IMR-90 (cell line): Measurements from ENCODE around the gene IFTAP. TPM values are rescaled to one million over a fixed set of nuclear protein-coding genes. Genes with fewer than 3 reads are reported as not detected.

Experiments
- ATAC-seq: fragments of 200-7000 bp; cut with Tn5 transposase; 2 replicates; pipeline ENCODE4 v1.9.1; 2020; ENCODE audit warnings: low read depth, mild to moderate bottlenecking, moderate library complexity
- BruUV-seq: library from RNA; stranded (reverse); fragments of 400-500 nt; replicated peaks from 2 replicates; lab custom pipeline; 2021; lab: Mats Ljungman, UMichigan
- CTCF ChIA-PET: fragments of 300-600 bp; formaldehyde crosslinking; extraction: SDS; loops from one replicate; lab custom pipeline; 2021; ENCODE audit warnings: antibody characterized with exemption; lab: Yijun Ruan, JAX
- POLR2A ChIA-PET: fragments of 300-600 bp; sonication (Branson Sonifier 250); formaldehyde crosslinking; loops from one replicate; lab custom pipeline; 2022; ENCODE audit warnings: antibody characterized with exemption; ENCODE audit not compliant: unreplicated experiment; lab: Charles Lee
- DNase-seq: peaks from one replicate; pipeline ENCODE4 v3.0.0; 2013
- H2AFZ ChIP-seq: replicated peaks from 2 replicates; pipeline ENCODE3; 2013; ENCODE audit warnings: low read length, mild to moderate bottlenecking; ENCODE audit not compliant: poor library complexity
- H2AK5ac ChIP-seq: 2 replicates; pipeline ENCODE4 v1.6.1; 2013; ENCODE audit warnings: low read depth, low read length, inconsistent platforms
- H2AK9ac ChIP-seq: replicated peaks from 2 replicates; pipeline ENCODE3; 2013; ENCODE audit warnings: mild to moderate bottlenecking, low read depth, low read length, moderate library complexity; ENCODE audit not compliant: poor library complexity
- H2BK120ac ChIP-seq: 2 replicates; pipeline ENCODE4 v1.6.1; 2013; ENCODE audit warnings: low read depth, low read length, inconsistent platforms
- H2BK15ac ChIP-seq: 3 replicates; pipeline ENCODE4 v1.6.1; 2013; ENCODE audit warnings: low read depth, low read length, inconsistent platforms
- H2BK20ac ChIP-seq: 2 replicates; pipeline ENCODE4 v1.6.1; 2013; ENCODE audit warnings: low read depth, mild to moderate bottlenecking, inconsistent platforms, low read length, moderate library complexity
- H2BK5ac ChIP-seq: 2 replicates; pipeline ENCODE4 v1.6.1; 2013; ENCODE audit warnings: mild to moderate bottlenecking, low read depth, low read length, inconsistent platforms; ENCODE audit not compliant: poor library complexity, severe bottlenecking
- H3K14ac ChIP-seq: replicated peaks from 2 replicates; pipeline ENCODE4 v1.6.1; 2013; ENCODE audit warnings: low read depth, low read length, inconsistent platforms
- H3K18ac ChIP-seq: 2 replicates; pipeline ENCODE4 v1.6.1; 2013; ENCODE audit warnings: low read depth, low read length, control low read depth
- H3K23ac ChIP-seq: 2 replicates; pipeline ENCODE4 v1.6.1; 2013; ENCODE audit warnings: low read depth, low read length, inconsistent platforms
- H3K27ac ChIP-seq: 2 replicates; pipeline ENCODE4 v1.5.1; 2013; ENCODE audit warnings: mild to moderate bottlenecking, control low read depth, low read length; ENCODE audit not compliant: insufficient read depth
- H3K27me3 ChIP-seq: 2 replicates; pipeline ENCODE4 v1.6.1; 2013; ENCODE audit warnings: low read length; ENCODE audit not compliant: control insufficient read depth, insufficient read depth
- H3K36me3 ChIP-seq: 2 replicates; pipeline ENCODE4 v1.6.1; 2013; ENCODE audit warnings: low read length, mixed read lengths; ENCODE audit not compliant: control insufficient read depth, insufficient read depth
- H3K4ac ChIP-seq: 2 replicates; pipeline ENCODE4 v1.6.1; 2013; ENCODE audit warnings: low read depth, low read length, inconsistent platforms
- H3K4me1 ChIP-seq: 2 replicates; pipeline ENCODE4 v1.6.1; 2013; ENCODE audit warnings: low read length, mixed read lengths; ENCODE audit not compliant: control insufficient read depth, insufficient read depth
- H3K4me2 ChIP-seq: 2 replicates; pipeline ENCODE4 v1.6.1; 2013; ENCODE audit warnings: low read depth, mild to moderate bottlenecking, control low read depth, low read length, moderate library complexity
- H3K4me3 ChIP-seq: 2 replicates; pipeline ENCODE4 v1.5.1; 2013; ENCODE audit warnings: low read depth, mild to moderate bottlenecking, control low read depth, low read length, moderate library complexity; ENCODE audit not compliant: insufficient read depth
- H3K56ac ChIP-seq: 2 replicates; pipeline ENCODE4 v1.6.1; 2013; ENCODE audit warnings: low read length, inconsistent platforms; ENCODE audit not compliant: insufficient read depth; ENCODE audit errors: extremely low read depth
- H3K79me1 ChIP-seq, 2 experiments: 2 replicates each; pipeline ENCODE4 v1.6.1; 2013; ENCODE audit warnings: low read length in 2 of 2, inconsistent platforms in 1 of 2, low read depth in 1 of 2
- H3K9ac ChIP-seq: 2 replicates; pipeline ENCODE4 v1.6.1; 2013; ENCODE audit warnings: low read depth, low read length, control low read depth
- H3K9me1 ChIP-seq: 2 replicates; pipeline ENCODE4 v1.6.1; 2013; ENCODE audit warnings: low read length, inconsistent platforms; ENCODE audit not compliant: insufficient read depth
- H3K9me3 ChIP-seq: 2 replicates; pipeline ENCODE4 v1.6.1; 2013; ENCODE audit warnings: low read length; ENCODE audit not compliant: control insufficient read depth, insufficient read depth
- H4K20me1 ChIP-seq: 2 replicates; pipeline ENCODE4 v1.6.1; 2013; ENCODE audit warnings: low read length, inconsistent platforms; ENCODE audit not compliant: insufficient read depth
- H4K5ac ChIP-seq: 2 replicates; pipeline ENCODE4 v1.6.1; 2013; ENCODE audit warnings: mild to moderate bottlenecking, low read depth, low read length, control low read depth
- H4K8ac ChIP-seq, 2 experiments: 2 replicates each; pipeline ENCODE4 v1.6.1; 2013; ENCODE audit warnings: low read depth in 2 of 2, low read length in 2 of 2, control low read depth in 1 of 2, inconsistent platforms in 1 of 2
- H4K91ac ChIP-seq: 2 replicates; pipeline ENCODE4 v1.6.1; 2013; ENCODE audit warnings: low read depth, low read length, inconsistent platforms; ENCODE audit not compliant: insufficient read depth
- CHD1 ChIP-seq: IDR thresholded peaks from 2 replicates; pipeline ENCODE4 v1.6.1; 2012; ENCODE audit warnings: low read depth, low read length, improper control_type of control experiment
- CTCF ChIP-seq: conservative IDR thresholded peaks from 2 replicates; pipeline ENCODE4 v1.5.1; 2012; ENCODE audit warnings: mild to moderate bottlenecking, low read depth, low read length, improper control_type of control experiment
- MAFK ChIP-seq: IDR thresholded peaks from 2 replicates; pipeline ENCODE4 v1.6.1; 2012; ENCODE audit warnings: low read depth, low read length, improper control_type of control experiment
- MAZ ChIP-seq: IDR thresholded peaks from 2 replicates; pipeline ENCODE4 v1.6.1; 2012; ENCODE audit warnings: low read depth, mild to moderate bottlenecking, low read length, improper control_type of control experiment, moderate library complexity, borderline replicate concordance
- NFE2L2 ChIP-seq: fragments of 150-350 bp; IDR thresholded peaks from 2 replicates; pipeline ENCODE4 v1.6.1; 2016; ENCODE audit warnings: low read depth, mild to moderate bottlenecking, low read length
- POLR2A ChIP-seq: IDR thresholded peaks from 2 replicates; pipeline ENCODE4 v1.6.1; 2012; ENCODE audit warnings: mild to moderate bottlenecking, low read depth, low read length
- SMC3 ChIP-seq: fragments of 150-350 bp; IDR thresholded peaks from 2 replicates; pipeline ENCODE4 v1.6.1; 2016; ENCODE audit warnings: low read depth, mild to moderate bottlenecking, antibody characterized with exemption, low read length, moderate library complexity
- USF2 ChIP-seq: fragments of 150-350 bp; IDR thresholded peaks from 2 replicates; pipeline ENCODE4 v1.6.1; 2017; ENCODE audit warnings: mild to moderate bottlenecking, antibody characterized with exemption, low read length, low read depth
- WGBS, 2 experiments: methylation state at CpG; one replicate each; pipeline versions ENCODE4 v1.1.5 to v1.1.7; 2013; ENCODE audit warnings: missing lambda C conversion rate in 2 of 2; ENCODE audit not compliant: insufficient read length in 1 of 2; ENCODE audit errors: extremely low coverage in 2 of 2; 5-methylcytosine and 5-hydroxymethylcytosine counted together
- dilution Hi-C: fragments of 300-500 bp; cut with HindIII; formaldehyde crosslinking; loops from one replicate; pipeline ENCODE4 v1.14.3; 2018; ENCODE audit warnings: low sequenced_read_pairs; ENCODE audit not compliant: unreplicated experiment
- in situ Hi-C: fragments of 300-500 bp; cut with MboI; formaldehyde crosslinking; loops from 3 replicates; pipeline ENCODE4 v1.14.3; 2019; ENCODE audit warnings: low sequenced_read_pairs, inconsistent platforms, mixed read lengths
- intact Hi-C: fragments of 100-400 bp; cut with micrococcal nuclease; formaldehyde crosslinking; loops from 2 replicates; pipeline ENCODE4 v1.10.0; 2022
- polyA plus RNA-seq, 3 experiments: library from polyadenylated mRNA; depleted of rRNA; stranded (reverse); fragments of >200 nt; gene quantifications; 2 replicates each; pipeline ENCODE4 v1.2.3, GENCODE V29; 2012; ENCODE audit warnings: low replicate concordance in 1 of 3
- total RNA-seq: library from RNA; depleted of rRNA; stranded (reverse); fragments of >200 nt; gene quantifications from 2 replicates; pipeline ENCODE4 v1.2.3, GENCODE V29; 2012; rRNA removed

The IFTAP gene
- total and polyA plus RNA-seq, 2 of the 4 experiments (the other 2 are of a cell fraction): 15.8 to 28.5 TPM

- intact Hi-C loops: no loop called here
- no peak overlapping the region for H4K5ac ChIP-seq
- no peak overlapping the region for H2BK20ac ChIP-seq
- in situ Hi-C loops: loop anchor here (5.0 kb wide), 1 partner anchor 44 kb away; no protein-coding TSS in a partner anchor
- H2AK5ac ChIP-seq: no peak overlapping the region
- dilution Hi-C loops: no loop called here
- H3K27ac ChIP-seq: no peak overlapping the region
- H3K9me3 ChIP-seq: no peaks in the 10 kb centered on the region
- CTCF ChIA-PET: interaction anchor here (1.1 to 2.8 kb wide), 8 partner anchors 11 to 138 kb away, joined by 3 to 34 read pairs (median 5); no protein-coding TSS in a partner anchor
- no peaks in the 10 kb centered on the region for H3K36me3 ChIP-seq
- H3K79me1 ChIP-seq: no peaks in the 10 kb centered on the region
- H2BK5ac ChIP-seq: no peak overlapping the region
- no peak overlapping the region for H3K56ac ChIP-seq
- no peak overlapping the region for H3K14ac ChIP-seq
- H3K23ac ChIP-seq: no peak overlapping the region
- no peak overlapping the region for H2BK120ac ChIP-seq
- BruUV-seq: no TSS peak
- H4K91ac ChIP-seq: no peak overlapping the region
- no peak overlapping the region for H2AFZ ChIP-seq
- POLR2A ChIA-PET: no interaction called here
- H2BK15ac ChIP-seq: no peak overlapping the region
- no peak overlapping the region for H3K9ac ChIP-seq
- no peak for ATAC-seq
- H3K4me1 ChIP-seq: no peaks in the 10 kb centered on the region
- H3K27me3 ChIP-seq: peaks cover 7% of the 10 kb centered on the region
- TF ChIP-seq MAFK: no peak
- TF ChIP-seq USF2: no peak
- TF ChIP-seq NFE2L2: no peak
- no peak for TF ChIP-seq CHD1
- no peak for TF ChIP-seq SMC3
- no peak for TF ChIP-seq MAZ
- no peak for TF ChIP-seq POLR2A
- no peak for TF ChIP-seq CTCF
- H3K4me2 ChIP-seq: no peak overlapping the region
- no peaks in the 10 kb centered on the region for H3K9me1 ChIP-seq
- no peak overlapping the region for H4K8ac ChIP-seq
- WGBS, 2 experiments: no CpG with 5 or more reads among the region's 4 CpGs
- no peak overlapping the region for H2AK9ac ChIP-seq
- no peak overlapping the region for H3K4me3 ChIP-seq
- H4K20me1 ChIP-seq: no peaks in the 10 kb centered on the region
- DNase-seq: no peak
- H3K18ac ChIP-seq: no peak overlapping the region
- no peak overlapping the region for H3K4ac ChIP-seq
Observed at GRCh38 chr11:36703055-36703404, 108.7 kb downstream of the IFTAP start.

Other genes with a start within 250 kb of the IFTAP start
- gene TRAF6, start 84.2 kb upstream of the IFTAP start, total RNA-seq: 15.3 and 17.6 TPM in 2 replicates
- 5.6 and 6.0 TPM in 2 replicates for gene TRAF6, start 84.2 kb upstream of the IFTAP start, polyA plus RNA-seq (2012; rRNA removed)
- gene RAG1, start 26.5 kb upstream of the IFTAP start, total RNA-seq: 0.56 and 0.72 TPM in 2 replicates
- gene RAG1, start 26.5 kb upstream of the IFTAP start, polyA plus RNA-seq (2012; rRNA removed): 0.06 and 0.14 TPM in 2 replicates
- not detected in 2 replicates for gene RAG2, start 3.7 kb downstream of the IFTAP start, total RNA-seq
- not detected in 2 replicates for gene RAG2, start 3.7 kb downstream of the IFTAP start, polyA plus RNA-seq (2012; rRNA removed)